Activated CD8-positive, alpha-beta memory T cell treated with anti-CD3 and anti-CD28 coated beads, Interleukin-2, amount 50 U/mL, for 24 hours (primary cell): ENCODE measurements around the gene LDHB.
"Not testable (repeated sequence)": the region's sequence is repeated elsewhere in the genome, so short reads cannot be mapped to it uniquely, and the experiment has no call there.

Experiments used
- DNase-seq: peaks from one replicate; pipeline ENCODE4 v3.0.0-alpha.2; 2020; ENCODE audit errors: extremely low read depth

The LDHB gene

DNA sequence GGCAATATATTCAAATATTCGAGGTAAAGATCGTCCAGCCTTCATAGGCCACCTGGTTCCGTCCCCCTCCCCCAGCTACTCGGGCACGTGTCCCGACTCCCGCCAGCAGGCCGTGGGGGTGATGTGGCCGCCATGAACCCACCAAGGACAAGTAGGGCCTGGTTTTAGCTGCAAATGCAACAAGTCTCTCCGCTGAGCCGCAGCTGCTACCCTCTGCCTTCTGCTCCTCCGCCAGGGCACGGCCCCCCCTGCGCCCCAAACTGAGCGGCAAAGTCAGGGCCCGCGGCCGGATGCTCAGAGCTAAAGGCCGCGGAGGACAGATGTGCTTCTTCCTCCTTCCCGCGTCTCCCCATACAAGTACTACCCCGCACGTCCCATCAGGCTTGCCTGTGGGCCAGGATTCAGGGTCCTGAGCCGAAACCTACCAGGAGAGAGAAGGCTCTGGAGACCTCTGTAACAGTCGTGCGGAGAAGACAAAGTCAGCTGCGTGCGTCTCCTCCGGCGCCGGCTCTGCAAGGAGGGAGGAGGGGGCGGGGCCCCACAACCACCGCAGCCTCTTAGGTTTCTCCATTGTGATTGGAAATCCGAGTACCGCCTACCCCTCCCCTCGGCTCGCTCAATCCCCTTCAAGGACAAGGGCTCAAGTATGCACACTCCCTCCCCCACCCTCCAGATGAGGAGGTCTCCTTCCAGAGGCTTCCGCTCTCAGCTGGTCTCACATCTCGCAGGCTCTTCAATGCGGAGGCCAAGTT is at the start of gene LDHB:
Gene LDHB, minus strand, starts transcription at position 517 of the 752 bp plus-strand sequence. CDS start 3,171 bp downstream, outside the sequence.
- peak; percentile 91 for DNase-seq

DNA sequence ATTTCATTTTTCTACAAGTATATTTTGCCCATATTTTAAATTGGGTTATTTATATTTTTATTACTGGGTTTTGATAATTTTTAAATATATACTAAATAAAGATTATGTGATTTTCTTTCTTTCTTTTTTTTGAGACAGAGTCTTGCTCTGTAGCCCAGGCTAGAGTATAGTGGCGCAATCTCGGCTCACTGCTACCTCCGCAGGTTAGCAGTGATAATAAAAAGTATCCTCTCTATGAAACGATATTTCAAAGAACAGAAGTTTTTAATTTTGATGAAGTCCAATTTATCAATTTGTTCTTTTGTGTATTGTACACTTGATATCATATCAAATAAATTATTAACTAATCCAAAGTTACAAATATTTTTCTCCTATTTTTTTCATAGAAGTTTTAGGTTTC is 47.2 kb upstream of the LDHB start:
- no peak for DNase-seq

DNA sequence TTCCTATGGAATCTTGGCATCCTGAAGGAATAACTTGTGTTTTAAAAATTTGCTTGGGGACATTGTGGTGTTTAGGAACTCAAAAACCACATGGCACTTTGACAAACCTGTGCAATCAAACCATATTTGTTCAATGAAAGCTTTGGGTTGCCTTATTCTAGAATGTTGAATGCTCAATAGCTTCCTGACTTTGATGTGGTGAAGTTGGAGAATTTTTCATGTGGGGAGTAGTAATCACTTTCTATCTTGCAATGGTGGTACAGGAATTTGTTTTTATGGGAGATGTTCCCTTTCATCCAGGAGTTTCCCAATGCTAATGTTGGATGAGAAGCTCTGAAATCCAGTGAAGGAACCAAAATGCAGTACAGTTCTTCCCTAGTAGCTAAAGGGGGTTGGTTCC is 42.2 kb upstream of the LDHB start:
- DNase-seq: no peak

DNA sequence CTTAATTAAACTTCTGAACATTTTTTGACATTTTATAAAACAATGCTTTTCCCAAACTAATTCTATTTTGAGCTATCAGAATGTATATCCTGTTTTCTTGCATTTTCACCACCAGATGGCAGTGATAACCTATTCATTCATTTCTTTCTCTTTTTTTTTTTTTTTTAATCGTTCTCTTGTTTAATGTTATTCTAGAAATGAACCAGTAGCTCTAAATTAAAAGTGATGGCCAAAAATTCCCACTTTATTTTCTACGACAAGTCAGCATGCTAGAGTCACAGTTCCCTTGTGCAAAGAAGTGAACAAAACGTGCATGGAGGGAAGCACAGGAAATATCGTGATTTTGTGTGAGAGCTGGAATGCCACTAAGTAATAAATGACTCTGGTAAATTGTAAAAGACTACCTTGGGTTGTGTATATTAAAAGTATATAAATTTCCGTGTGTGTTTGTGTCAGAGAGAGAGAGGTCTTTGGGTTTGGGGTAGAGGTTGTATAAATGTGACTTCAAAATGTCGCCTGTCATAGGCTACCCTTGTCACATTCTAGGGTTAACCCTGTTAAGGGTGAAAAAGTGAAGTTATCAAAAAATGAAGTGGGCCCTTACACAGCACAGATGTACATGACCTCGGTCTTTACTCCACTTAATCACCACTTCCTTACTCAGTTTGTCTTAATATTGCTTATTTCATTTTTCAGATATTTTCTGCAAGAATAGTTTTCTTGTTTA is 40.4 kb upstream of the LDHB start:
- DNase-seq: no peak

DNA sequence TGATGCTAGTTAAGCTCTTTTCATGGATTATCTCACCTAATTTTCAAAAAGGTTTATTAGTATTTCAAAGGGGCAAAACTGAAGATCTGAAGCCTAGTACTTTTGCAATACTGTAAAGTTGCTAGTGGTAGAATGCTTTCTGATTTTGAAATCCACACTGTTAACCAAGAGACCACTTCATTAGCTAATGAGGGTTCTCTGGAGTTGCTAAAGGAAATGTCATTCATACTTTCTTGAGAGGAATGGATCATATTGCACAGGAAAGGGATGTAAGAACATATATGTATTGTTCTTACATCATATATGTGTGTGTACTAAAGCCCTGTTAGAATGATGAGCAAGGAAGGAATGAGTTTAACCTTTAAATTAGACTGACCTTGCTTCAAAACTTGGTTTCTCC is 39.0 kb upstream of the LDHB start:
- no peak for DNase-seq

DNA sequence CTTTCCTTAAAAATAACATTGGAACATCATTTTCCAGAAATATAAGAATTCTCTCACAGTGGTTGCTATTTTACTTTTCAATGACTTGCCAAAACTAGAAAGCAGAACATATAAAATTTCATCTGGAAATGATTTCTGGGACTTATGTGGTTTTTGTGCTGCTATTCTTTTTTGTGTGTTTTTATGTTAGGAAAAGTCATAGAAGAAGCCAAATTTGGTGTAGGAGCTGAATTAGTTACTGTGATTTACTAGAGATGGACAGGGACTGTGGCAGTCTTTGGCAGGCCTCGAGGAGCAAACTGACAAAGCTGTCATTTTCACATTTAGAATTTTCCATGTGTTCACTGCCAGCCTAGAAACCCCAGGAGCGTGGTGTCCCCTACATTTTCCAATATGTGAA is 38.3 kb upstream of the LDHB start:
- no peak for DNase-seq

DNA sequence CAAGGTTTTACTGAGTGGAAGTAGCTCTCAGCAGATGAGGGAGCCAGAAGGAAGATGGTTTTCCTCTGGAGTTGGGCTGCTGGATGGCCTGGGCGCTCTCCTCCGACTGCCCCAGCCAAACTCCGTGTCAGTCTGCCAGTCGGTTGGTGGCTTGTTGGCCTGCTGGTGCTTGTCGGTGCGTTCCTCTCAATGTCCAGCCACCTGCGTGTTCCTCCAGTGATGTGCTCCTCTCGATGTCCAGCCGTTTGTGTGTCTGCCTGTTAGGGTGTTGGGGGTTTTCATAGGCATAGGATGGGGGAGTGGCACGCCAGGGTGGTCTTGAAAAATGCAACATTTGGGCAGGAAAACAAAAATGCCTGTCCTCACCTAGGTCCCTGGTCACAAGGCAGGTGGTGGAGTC is 37.0 kb upstream of the LDHB start:
- no peak for DNase-seq

DNA sequence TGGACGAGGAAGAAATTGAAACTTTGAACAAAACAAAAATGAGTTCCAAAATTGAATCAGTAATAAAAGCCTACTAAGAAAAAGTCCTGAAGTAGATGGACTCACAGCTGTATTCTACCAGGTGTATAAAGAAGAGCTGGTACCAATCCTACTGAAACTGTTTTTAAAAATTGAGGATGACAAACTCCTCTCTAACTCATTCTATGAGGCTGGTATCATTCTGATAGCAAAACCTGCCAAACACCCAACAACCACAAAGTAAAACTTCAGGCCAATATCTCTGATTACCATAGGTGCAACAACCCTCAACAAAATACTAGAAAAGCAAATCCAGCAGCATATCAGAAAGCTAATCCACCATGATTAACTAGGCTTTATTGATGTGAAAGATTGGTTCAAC is 33.9 kb upstream of the LDHB start:
- no peak for DNase-seq

DNA sequence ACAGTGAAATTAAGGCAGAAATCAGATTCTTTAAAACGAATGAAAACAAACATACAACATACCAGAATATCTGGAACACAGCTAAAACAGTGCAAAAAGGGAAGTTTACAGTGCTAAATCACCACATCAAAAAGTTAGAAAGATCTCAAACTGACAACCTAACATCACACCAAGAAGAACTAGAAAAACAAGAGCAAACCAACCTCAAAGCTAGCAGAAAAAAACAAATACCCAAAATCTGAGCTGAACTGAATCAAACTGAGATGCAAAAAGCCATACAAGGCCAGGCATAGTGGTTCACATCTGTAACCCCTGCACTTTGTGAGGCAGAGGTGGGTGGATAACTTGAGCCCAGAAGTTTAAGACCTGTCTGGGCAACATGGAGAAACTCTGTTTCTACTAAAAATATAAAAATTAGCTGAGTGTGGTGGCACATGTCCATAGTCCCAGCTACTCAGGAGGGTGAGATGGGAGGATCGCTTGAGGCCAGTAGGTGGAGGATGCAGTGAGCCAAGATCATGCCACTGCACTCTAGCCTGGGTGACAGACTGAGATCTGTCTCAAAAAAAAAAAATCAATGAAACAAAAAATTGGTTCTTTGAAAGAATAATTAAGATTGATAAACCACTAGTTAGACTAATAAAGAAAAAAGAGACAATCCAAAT is 33.2 kb upstream of the LDHB start:
- DNase-seq: no peak

DNA sequence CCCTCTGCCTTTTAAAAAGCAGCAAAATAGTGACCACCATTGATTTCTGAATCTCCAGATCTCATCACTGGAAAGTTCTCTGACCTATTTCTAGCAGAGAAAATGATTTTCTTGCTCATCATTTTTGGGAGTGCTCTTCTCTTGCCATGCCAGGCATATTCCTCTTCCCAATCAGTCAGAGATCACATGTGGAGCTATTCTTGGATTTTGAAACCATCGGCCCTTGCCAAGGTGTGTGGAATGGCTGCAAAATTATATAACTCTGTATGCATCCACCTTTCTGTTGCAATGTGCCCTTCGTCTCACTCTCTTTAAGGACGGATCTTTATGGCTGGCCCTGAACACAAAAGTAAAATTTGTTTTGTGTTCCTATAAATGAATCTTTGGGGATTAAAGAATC is 25.5 kb upstream of the LDHB start:
- DNase-seq: no peak

DNA sequence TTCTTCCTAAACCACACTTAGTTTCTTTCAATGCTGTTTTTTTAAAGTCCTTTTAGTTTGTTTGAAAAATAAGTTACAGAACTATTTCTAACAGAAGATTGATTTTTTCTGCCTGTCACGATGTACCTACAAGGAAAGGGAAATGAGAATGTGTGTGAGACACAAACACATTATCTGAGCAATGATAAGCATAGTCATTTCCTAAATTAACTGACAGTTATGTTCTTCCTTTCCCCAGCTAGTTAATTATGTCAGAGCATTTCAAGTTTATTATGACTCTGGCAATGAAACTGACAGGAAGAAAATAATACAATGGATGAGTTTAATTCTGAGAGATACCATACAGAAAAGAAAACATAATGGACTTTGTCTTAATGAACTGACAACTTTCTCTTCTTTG is 21.3 kb upstream of the LDHB start:
- DNase-seq: no peak

DNA sequence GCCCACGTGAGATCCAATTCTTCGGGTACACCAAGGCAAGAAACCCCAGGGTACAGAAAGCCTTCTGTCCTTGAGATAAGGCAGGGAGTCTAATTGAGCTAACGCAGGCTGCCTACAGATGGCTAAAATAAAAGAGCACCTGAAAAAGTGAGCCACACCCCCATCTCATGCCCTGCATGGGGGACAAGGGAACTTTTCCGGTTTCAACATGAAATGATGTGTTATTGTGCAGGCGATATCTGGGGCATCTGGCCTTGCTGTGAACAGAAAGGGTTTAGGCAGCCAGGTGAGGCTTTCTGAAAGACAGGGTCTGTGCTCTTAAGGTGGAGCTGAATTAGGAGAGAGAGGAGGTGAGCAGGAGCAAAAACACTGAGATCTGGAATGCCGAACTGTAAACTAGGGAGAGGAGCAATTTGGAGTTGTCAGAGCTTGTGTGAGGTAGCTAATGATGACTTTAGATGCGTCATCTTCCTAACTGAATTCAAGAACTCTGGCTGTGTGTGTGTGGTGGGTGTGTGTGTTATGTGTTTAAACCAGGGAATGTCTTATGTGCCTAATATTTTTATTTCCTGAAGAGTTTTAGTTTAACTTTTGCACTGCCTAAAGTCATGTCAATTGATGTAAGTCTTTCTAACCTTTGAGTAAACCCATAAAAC is 20.1 kb upstream of the LDHB start:
- DNase-seq: no peak

DNA sequence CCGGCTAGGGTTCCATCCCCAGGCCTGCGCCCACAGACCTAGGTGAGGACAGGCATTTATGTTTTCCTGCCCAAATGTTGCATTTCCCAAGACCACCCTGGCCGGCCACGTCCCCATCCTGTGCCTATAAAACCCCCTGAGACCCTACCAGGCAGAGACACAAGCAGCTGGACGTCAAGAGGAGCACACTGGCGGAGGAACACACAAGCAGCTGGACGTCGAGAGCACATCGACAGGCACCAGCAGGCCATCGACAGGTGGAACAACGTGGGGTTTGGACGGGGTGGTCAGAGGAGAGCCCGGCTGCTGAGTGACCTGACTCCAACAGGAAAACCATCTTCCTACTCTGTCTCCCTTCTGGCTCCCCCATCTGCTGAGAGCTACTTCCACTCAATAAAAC is 19.6 kb upstream of the LDHB start:
- no peak for DNase-seq

DNA sequence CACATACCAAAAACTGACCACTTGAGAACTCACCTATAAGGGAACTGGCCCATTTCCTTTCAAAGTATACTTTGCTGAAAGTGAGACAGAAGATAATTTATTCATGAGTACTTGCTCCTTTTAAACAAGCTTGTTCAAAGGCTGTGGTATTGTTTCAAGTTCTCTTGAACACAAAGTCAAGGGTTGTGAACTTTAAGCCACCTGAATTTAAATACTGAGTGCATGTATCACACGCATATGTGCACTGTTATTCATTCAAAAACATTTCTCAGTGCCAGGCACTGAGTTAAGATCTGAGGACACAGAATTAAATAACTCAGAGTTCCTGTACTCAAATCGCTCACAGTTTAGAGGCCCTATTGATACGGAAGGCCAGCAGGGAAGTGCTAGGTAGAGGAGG is 19.1 kb upstream of the LDHB start:
- DNase-seq: no peak

DNA sequence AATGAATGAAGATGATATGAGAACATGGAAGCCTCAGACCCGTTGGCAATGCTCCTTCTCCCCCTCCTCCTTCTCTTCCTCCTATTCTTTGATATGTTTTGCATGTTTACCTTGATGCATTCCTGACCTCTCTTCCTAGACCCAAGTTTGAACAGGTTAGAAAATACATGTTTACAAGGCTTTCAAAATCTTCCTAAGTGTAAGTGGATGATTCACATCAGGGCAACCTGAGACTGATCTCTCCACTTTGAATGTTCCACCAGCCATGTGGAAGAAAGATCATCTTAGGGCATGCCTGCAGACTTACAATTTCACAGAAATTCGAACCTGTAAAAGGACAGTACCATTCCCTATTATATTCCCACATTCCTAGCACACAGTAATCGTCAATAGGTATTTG is 18.0 kb upstream of the LDHB start:
- DNase-seq: no peak

DNA sequence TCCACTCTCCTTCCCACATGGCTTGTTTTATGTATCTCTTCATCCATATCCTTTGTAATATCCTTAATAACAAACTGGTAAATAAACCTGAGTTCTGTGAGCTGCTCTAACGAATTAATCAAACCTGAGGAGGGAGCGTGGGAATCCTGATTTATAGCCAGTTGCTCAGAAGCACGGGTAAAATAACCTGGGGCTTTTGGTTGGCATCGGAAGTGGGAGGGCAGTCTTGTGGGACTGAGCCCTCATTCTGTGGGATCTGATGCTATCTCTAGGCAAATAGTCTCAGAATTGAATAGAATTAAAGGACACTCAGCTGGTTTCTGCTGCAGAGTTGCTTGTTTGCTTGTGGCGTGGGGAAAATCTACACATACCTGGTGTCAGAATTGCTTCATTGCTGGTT is 17.5 kb upstream of the LDHB start:
- DNase-seq: no peak

DNA sequence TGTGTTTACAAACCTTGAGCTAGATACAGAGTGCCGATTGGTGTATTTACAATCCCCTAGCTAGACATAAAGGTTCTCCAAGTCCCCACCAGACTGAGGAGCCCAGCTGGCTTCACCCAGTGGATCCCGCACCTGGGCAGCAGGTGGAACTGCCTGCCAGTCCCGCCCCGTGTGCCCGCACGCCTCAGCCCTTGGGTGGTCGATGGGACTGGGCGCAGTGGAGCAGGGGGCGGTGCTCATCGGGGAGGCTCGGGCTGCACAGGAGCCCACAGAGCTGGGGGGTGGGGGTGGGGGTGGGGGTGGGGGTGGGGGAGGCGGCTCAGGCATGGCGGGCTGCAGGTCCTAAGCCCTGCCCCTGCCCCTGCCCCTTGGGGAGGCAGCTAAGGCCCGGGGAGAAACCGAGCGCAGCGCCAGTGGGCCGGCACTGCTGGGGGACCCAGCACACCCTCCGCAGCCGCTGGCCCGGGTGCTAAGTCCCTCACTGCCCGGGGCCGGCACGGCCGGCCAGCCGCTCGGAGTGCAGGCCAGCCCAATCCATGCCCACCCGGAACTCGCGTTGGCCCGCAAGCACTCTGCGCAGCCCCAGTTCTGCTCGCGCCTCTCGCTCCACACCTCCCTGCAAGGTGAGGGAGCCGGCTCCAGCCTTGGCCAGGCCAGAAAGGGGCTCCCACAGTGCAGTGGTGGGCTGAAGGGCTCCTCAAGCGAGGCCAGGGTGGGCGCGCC is 16.3 kb upstream of the LDHB start:
- not testable (repeated sequence) for DNase-seq

DNA sequence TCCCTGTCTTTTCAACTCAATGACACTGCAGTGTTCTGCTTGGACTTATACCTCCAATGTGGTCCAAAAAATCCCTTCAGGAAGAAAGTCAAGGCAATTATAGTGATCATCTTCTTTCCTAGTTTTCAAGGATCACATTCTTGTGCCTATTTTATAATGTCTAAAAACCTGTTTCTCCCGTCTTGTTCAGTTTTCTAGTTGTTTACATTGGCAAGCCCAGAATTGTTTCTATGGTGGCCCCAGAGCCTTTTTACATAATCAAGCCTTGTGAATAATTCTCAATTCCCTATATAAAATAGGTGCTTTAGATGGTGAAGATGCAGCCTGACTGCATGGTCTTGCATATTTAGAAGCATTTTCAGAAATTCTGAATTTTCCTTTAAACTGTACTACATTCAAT is 14.5 kb upstream of the LDHB start:
- DNase-seq: no peak

DNA sequence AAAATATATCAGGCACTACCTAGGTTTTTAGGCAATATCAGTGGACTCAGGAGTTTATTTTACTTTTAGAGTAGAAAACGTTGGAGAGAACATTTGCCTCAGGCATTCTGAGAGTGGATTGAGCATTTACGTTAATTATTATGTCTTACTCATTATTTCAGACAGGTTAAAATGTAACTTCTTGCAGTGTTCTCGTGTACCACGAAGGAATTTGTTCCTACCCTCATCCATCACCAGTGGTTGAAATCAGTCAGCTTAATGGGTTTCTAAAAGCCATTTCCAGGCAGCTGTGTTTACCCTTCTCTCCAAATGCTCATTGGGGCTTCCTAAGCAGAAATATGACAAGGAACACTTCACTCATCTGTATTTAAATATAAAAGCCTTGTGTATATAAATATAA is 9.1 kb upstream of the LDHB start:
- DNase-seq: no peak

DNA sequence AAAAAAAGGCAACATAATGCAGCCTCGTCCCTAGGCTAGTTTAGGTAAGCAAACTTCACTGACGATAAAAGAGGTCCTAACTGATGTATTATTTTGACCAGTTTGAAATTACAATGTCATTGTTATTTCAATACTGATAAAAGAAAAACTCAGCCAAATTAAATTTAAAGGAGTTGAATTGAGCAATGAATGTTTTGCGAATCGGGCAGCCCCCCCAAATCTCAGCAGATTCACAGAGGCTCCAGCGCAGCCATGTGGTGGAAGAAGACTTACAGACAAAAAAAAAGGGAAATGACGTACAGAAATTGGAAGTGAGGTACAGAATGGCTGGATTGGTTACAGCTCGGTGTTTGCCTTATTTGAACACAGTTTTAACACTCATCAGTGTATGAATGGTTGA is 8.2 kb upstream of the LDHB start:
- DNase-seq: no peak

DNA sequence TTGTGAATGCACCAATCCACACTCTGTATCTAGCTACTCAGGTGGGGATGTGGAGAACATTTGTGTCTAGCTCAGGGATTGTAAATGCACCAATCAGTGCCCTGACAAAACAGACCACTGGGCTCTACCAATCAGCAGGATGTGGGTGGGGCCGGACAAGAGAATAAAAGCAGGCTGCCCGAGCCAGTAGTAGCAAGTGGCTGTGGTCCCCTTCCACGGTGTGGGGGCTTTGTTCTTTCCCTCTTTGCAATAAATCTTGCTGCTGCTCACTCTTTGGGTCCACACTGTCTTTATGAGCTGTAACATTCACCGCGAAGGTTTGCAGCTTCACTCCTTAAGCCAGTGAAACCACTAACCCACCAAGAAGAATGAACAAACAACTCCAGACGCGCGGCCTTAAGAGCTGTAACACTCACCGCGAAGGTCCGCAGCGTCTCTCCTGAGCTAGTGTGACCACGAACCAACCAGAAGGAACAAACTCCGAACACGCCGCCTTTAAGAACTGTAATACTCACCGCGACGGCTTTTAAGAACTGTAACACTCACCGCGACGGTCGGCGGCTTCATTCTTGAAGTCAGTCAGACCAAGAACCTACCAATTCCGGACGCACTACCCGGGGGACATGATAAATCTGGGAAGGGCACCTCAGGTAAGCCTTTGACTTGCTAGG is 4.6 kb upstream of the LDHB start:
- no peak for DNase-seq
